Gastrocnemius medialis (tissue), 4 donors: ENCODE data around the gene DDAH1. TPM values are rescaled to one million over a fixed set of nuclear protein-coding genes. Genes with fewer than 3 reads are reported as not detected.

ENCODE experiments used
- ATAC-seq, 2 donors: fragments of 150-250 bp; one replicate each; pipeline ENCODE4 v1.9.1; 2016
- DNase-seq, 2 donors: peaks; one replicate each; pipeline ENCODE4 v3.0.0-alpha.2; 2019
- H3K27ac ChIP-seq, 4 donors: fragments of 200-600 bp; sonication (generic); 1 replicate in 1 of 4; 2 replicates in 3 of 4; pipeline ENCODE4 v1.5.1; 2016 to 2018; ENCODE audit warnings: mild to moderate bottlenecking in 2 of 4, moderate library complexity in 1 of 4
- H3K27me3 ChIP-seq, 3 donors: fragments of 200-600 bp; sonication (generic) in 2 of 3; 1 replicate in 1 of 3; 2 replicates in 2 of 3; pipeline versions ENCODE4 v1.5.1 to v1.6.0; 2016 to 2019; ENCODE audit warnings: mild to moderate bottlenecking in 1 of 3, moderate library complexity in 1 of 3
- H3K36me3 ChIP-seq, 2 donors: fragments of 200-600 bp; sonication (generic) in 1 of 2; one replicate each; pipeline ENCODE4 v1.5.1; 2017 to 2018
- H3K4me1 ChIP-seq, 2 donors: fragments of 200-600 bp; sonication (generic) in 1 of 2; one replicate each; pipeline ENCODE4 v1.5.1; 2016 to 2017; ENCODE audit warnings: mild to moderate bottlenecking in 2 of 2
- H3K4me3 ChIP-seq, 4 donors: fragments of 200-600 bp; sonication (generic) in 3 of 4; 1 replicate in 1 of 4; 2 replicates in 3 of 4; pipeline ENCODE4 v1.5.1; 2016 to 2019; ENCODE audit warnings: mild to moderate bottlenecking in 2 of 4
- H3K9me3 ChIP-seq, 3 donors: fragments of 200-600 bp; sonication (generic) in 2 of 3; 1 replicate in 1 of 3; 2 replicates in 2 of 3; pipeline ENCODE4 v1.5.1; 2016 to 2019
- POLR2A ChIP-seq, 2 donors: fragments of 450-650 bp; IDR thresholded peaks; one replicate each; pipeline ENCODE4 v1.6.1; 2017; ENCODE audit warnings: antibody characterized with exemption in 2 of 2, mild to moderate bottlenecking in 2 of 2, moderate library complexity in 2 of 2
- in situ Hi-C, 4 donors: fragments of 200-750 bp; cut with MboI; loops; one replicate each; pipeline versions ENCODE4 v1.15.0 to v1.8.0; 2017; ENCODE audit warnings: low sequenced_read_pairs in 4 of 4
- intact Hi-C: fragments of 100-400 bp; cut with DNase I; formaldehyde crosslinking; loops from one replicate; pipeline ENCODE4 v1.15.1; 2023; ENCODE audit warnings: low total_unique reads
- total RNA-seq, 4 donors: library from RNA; depleted of rRNA; stranded (reverse); fragments of >200 nt; gene quantifications; one replicate each; pipeline versions ENCODE4 v1.1.0 to v1.2.3, GENCODE V29; 2016
- TF ChIP-seq, protein P1 (sequence below), 5 experiments: fragments of 450-650 bp in 3 of 5; fragments of 200-600 bp in 2 of 5; sonication (generic) in 2 of 5; IDR thresholded peaks in 4 of 5; conservative IDR thresholded peaks in 1 of 5; 1 replicate in 4 of 5; 2 replicates in 1 of 5; pipeline ENCODE4 v1.5.1; 2016 to 2019; ENCODE audit warnings: antibody characterized with exemption in 5 of 5, mild to moderate bottlenecking in 3 of 5, moderate library complexity in 3 of 5

The DDAH1 gene
- total RNA-seq, 4 donors from 2014 or later: 5.9 to 28.7 (median 13.2) TPM

DNA sequence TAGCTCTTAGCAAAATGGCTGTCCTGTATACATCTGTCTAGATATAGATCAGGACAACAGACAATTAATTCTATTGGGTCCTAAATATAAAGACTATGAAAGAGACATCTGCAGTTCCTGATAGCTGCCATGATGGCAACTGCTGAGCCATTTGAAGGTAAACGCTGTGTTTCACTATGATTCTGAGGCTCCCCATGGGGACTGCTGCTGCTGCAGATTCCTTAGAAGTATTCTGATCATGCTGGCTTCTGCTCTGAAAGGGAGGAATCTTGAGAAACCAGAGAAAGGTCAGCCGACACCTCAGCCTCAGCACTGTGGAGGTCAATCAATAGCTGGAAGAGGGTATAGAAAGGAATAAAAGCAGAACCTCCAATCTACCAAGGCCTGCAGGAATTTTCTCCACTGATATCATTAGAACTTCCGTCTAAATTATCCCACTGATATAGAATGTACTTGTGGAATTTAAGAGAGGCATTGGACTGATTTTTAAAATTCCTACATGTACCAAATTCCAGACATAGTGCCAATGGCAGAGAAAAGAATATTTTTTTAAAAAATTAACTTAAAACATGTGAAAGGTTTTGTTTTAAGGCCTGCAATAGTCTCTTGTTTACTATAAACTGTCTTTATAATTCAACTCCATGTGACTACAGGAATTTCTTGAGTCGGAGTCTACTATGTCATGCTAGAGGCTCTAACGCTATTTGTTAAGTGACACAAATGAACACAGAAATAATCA lies 53.2 kb downstream of the DDAH1 start:
- no peak for TF ChIP-seq POLR2A (IDR thresholded peaks at IDR 0.05)
- TF ChIP-seq, protein P1, sequence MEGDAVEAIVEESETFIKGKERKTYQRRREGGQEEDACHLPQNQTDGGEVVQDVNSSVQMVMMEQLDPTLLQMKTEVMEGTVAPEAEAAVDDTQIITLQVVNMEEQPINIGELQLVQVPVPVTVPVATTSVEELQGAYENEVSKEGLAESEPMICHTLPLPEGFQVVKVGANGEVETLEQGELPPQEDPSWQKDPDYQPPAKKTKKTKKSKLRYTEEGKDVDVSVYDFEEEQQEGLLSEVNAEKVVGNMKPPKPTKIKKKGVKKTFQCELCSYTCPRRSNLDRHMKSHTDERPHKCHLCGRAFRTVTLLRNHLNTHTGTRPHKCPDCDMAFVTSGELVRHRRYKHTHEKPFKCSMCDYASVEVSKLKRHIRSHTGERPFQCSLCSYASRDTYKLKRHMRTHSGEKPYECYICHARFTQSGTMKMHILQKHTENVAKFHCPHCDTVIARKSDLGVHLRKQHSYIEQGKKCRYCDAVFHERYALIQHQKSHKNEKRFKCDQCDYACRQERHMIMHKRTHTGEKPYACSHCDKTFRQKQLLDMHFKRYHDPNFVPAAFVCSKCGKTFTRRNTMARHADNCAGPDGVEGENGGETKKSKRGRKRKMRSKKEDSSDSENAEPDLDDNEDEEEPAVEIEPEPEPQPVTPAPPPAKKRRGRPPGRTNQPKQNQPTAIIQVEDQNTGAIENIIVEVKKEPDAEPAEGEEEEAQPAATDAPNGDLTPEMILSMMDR (IDR thresholded peaks at IDR 0.05 in 4 of 5, conservative IDR thresholded peaks at IDR 0.05 in 1 of 5): no peak
- Histone ChIP-seq H3K36me3 (no peaks in the 10 kb centered on the region), H3K27ac (no peak overlapping the region), H3K9me3 (no peaks in the 10 kb centered on the region), H3K4me3 (no peak overlapping the region), H3K27me3 (no peaks in the 10 kb centered on the region), H3K4me1 (peaks cover 8 to 29% of the 10 kb centered on the region in 2 donors)
- intact Hi-C loops (no loop called here), in situ Hi-C loops (no loop called here)
- no peak for ATAC-seq
- DNase-seq: no peak

DNA sequence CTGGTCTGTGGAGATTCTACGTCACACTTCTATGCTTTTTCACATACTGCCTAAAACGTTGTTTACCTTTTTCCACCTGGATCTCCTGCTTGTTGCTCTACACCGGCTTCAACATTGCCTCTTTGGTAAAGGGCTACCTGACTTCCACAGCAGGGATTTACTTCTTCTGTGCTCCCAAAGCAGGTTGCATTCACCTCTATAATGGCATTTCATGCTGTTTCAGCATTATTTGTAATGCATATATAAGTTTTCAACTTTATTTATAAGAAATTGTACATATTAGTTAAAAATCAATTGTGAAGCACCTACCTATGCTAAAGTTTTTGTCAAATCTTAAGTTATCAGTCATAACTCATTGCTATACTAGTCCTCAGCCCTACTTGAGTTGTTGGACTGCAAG lies 55.4 kb downstream of the DDAH1 start:
- DNase-seq: no peak
- H3K36me3 ChIP-seq: no peaks in the 10 kb centered on the region
- intact Hi-C loops (loop anchor here (5.0 kb wide), 1 partner anchor 173 kb away; the partner anchor contains the start of gene CCN1), in situ Hi-C loops (no loop called here)
- H3K9me3 ChIP-seq: no peaks in the 10 kb centered on the region
- H3K27me3 ChIP-seq: no peaks in the 10 kb centered on the region
- no peak overlapping the region for H3K27ac ChIP-seq
- ATAC-seq: no peak
- peaks cover 14 to 21% of the 10 kb centered on the region in 2 donors for H3K4me1 ChIP-seq
- no peak overlapping the region for H3K4me3 ChIP-seq
- TF ChIP-seq, protein P1 (IDR thresholded peaks at IDR 0.05 in 4 of 5, conservative IDR thresholded peaks at IDR 0.05 in 1 of 5): no peak
- no peak for TF ChIP-seq POLR2A (IDR thresholded peaks at IDR 0.05)

DNA sequence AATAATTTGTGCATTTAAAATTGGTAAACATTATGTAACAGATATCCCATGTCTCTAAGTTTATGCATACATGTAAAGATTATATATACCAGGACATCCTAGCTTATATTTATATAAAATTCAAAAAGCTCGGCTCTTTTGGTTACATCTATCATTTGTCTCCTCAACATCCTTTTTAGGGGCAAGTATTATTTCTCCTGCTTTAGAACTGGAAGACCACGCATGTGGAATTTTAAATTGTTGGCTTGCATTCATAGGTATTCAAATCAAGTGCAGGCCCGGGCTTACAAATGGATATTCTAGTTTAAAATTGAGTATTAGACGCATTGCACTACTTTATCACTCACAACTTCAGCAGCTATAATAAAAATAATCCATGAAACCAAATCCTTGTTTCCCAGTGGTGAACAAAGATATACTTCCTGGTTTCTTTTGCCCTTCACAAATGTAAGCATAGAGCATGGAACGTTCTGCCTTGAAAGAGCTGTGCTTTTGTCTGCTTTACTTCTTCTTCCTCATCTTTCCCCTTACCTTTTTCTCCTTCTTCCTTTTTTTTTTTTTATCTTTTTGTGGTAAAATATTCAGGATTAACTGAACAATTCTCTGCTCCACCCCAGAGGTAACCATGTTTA lies 57.1 kb downstream of the DDAH1 start:
- TF ChIP-seq, protein P1 (IDR thresholded peaks at IDR 0.05 in 4 of 5, conservative IDR thresholded peaks at IDR 0.05 in 1 of 5): no peak
- no peak for TF ChIP-seq POLR2A (IDR thresholded peaks at IDR 0.05)
- peak overlapping the region in 2 of 4 donors; percentile 47 to 59 for H3K27ac ChIP-seq
- intact Hi-C loops (loop anchor here (5.0 kb wide), 1 partner anchor 174 kb away; the partner anchor contains the start of gene CCN1), in situ Hi-C loops (no loop called here)
- ATAC-seq: no peak
- no peak overlapping the region for H3K4me3 ChIP-seq
- no peak for DNase-seq
- H3K4me1 ChIP-seq: peaks cover 21 to 23% of the 10 kb centered on the region in 2 donors
- H3K9me3 ChIP-seq: no peaks in the 10 kb centered on the region
- H3K27me3 ChIP-seq: no peaks in the 10 kb centered on the region
- no peaks in the 10 kb centered on the region for H3K36me3 ChIP-seq

DNA sequence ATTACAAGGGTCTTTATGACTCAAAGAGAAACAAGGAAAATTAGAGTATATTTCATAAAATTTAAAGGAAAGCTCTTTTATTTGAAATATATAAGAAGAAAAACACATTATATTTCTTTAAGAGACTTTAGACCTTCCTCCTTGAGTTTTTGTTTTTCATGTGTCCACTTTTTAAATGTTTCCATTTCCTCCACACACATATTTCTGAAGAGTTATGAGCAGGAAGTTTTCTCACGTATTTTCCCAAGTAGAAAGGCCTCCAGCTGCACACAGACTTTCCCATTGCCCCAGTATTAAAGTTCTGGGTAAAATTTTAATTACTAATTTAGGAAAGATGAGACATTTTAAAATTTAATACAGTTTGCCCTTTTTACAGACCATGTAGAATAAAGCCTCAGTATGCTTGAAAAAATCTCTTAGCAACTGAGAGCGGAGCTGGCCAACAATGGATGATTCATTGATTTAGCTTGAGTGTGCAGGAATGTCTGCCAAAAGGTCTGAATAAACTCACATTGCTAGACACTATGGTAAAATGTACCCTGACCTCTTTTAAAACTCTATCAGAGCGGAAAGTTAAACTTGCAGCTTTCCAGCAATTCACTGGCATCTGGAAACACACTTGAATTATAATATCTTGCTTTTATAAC lies 57.9 kb downstream of the DDAH1 start:
- TF ChIP-seq, protein P1 (IDR thresholded peaks at IDR 0.05 in 4 of 5, conservative IDR thresholded peaks at IDR 0.05 in 1 of 5): no peak
- TF ChIP-seq POLR2A (IDR thresholded peaks at IDR 0.05): no peak
- H3K9me3 ChIP-seq: no peaks in the 10 kb centered on the region
- no peak for DNase-seq
- in situ Hi-C loops (no loop called here), intact Hi-C loops (loop anchor here (5.0 kb wide), 1 partner anchor 175 kb away; the partner anchor contains the start of gene CCN1)
- peak; percentile 82 to 87 for ATAC-seq
- no peaks in the 10 kb centered on the region for H3K36me3 ChIP-seq
- no peaks in the 10 kb centered on the region for H3K27me3 ChIP-seq
- peak overlapping the region; percentile 9 to 59 (median 34) for H3K27ac ChIP-seq
- H3K4me1 ChIP-seq: peaks cover 21 to 23% of the 10 kb centered on the region in 2 donors
- no peak overlapping the region for H3K4me3 ChIP-seq
